T-helper 17 cell (primary cell): ENCODE measurements around the gene NHEJ1. TPM values are rescaled to one million over a fixed set of nuclear protein-coding genes. Genes with fewer than 3 reads are reported as not detected.

Experiments
- ATAC-seq: fragments of 150-1000 bp; cut with Tn5 transposase; 2 replicates; pipeline ENCODE4 v1.10.0; 2021; ENCODE audit warnings: mild to moderate bottlenecking, moderate library complexity
- DNase-seq, 3 donors: peaks; one replicate each; pipeline versions ENCODE4 v3.0.0 to v3.0.0-alpha.2; 2020 to 2021
- H3K9me3 ChIP-seq: one replicate; pipeline ENCODE4 v1.7.0; 2013; ENCODE audit warnings: low read length, mild to moderate bottlenecking; ENCODE audit not compliant: control insufficient read depth, poor library complexity, severe bottlenecking
- H3K27ac Mint-ChIP-seq: one replicate; pipeline ENCODE4 v1.8.0; 2022; ENCODE audit warnings: mild to moderate bottlenecking, moderate library complexity, mixed read lengths
- H3K27me3 Mint-ChIP-seq: one replicate; pipeline ENCODE4 v1.8.0; 2022; ENCODE audit warnings: mixed read lengths
- H3K36me3 Mint-ChIP-seq: one replicate; pipeline ENCODE4 v1.8.0; 2022; ENCODE audit warnings: low read depth, mixed read lengths
- H3K4me1 Mint-ChIP-seq: one replicate; pipeline ENCODE4 v1.8.0; 2022; ENCODE audit warnings: mild to moderate bottlenecking, mixed read lengths
- H3K4me3 Mint-ChIP-seq: one replicate; pipeline ENCODE4 v1.8.0; 2022; ENCODE audit warnings: mild to moderate bottlenecking, moderate library complexity, mixed read lengths
- total RNA-seq, 4 donors: library from RNA in 2 of 4; stranded (reverse) in 2 of 4; gene quantifications; one replicate each; pipeline ENCODE4 v1.2.3 and lab custom pipeline; 2022 to 2026

Gene NHEJ1
- total RNA-seq, 2 donors from 2014 or later: 11.8 to 15.2 TPM

DNA sequence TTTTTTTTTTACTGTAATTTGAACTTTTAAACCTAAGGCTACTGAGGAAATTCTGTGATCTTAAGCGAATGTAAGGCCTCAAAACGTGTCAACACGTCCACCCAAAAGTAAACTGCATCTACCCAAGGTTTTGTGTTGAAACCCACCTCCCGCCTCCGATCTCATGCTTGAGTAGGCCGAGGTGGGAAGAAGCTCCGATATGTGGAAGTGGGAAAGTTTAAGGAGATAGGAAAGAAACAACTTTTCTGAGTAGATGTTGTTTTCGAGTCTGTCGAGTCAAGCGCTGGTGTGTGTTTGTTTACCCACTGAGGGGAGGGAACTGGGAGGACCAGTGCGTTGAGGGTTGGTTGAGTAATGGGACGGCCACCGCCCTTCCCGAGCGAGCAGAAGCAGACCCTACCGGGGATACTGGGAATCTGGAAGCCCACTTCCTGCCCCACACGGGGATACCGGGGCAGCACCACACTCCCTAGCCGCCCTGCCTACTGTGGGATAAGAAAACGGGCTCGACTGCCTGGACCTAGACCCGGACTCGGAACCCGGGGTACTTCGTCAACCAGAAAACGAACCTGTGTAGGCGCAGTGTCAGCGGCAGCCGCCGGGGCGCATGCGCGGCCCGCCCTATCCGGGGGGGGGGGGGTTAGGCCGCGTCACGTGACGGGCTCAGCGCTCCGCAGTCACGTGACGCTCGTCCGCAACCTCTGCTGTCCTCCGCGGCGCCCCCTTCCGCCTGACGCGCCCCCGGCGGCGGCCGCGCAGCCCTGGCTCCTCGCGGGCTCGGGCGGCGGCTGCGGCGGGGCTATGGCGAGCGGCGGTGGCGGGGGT is 17.1 kb upstream of the NHEJ1 start, which contains the start of gene RETREG2:
Gene RETREG2 (plus strand): TSS at position 724 of the 825 bp plus-strand sequence. CDS start 78 bp downstream, at position 802.
- ATAC-seq: peak; percentile 70
- peaks cover 7% of the 10 kb centered on the region for H3K36me3 Mint-ChIP-seq
- peaks cover 47% of the 10 kb centered on the region for H3K4me1 Mint-ChIP-seq
- H3K27ac Mint-ChIP-seq: peak within 1 kb of the TSS; percentile 99
- peak within 1 kb of the TSS; percentile 94 for H3K4me3 Mint-ChIP-seq
- H3K27me3 Mint-ChIP-seq: no peaks in the 10 kb centered on the region
- no peaks in the 10 kb centered on the region for H3K9me3 ChIP-seq
- DNase-seq: peak; percentile 68 to 84 (median 79)

DNA sequence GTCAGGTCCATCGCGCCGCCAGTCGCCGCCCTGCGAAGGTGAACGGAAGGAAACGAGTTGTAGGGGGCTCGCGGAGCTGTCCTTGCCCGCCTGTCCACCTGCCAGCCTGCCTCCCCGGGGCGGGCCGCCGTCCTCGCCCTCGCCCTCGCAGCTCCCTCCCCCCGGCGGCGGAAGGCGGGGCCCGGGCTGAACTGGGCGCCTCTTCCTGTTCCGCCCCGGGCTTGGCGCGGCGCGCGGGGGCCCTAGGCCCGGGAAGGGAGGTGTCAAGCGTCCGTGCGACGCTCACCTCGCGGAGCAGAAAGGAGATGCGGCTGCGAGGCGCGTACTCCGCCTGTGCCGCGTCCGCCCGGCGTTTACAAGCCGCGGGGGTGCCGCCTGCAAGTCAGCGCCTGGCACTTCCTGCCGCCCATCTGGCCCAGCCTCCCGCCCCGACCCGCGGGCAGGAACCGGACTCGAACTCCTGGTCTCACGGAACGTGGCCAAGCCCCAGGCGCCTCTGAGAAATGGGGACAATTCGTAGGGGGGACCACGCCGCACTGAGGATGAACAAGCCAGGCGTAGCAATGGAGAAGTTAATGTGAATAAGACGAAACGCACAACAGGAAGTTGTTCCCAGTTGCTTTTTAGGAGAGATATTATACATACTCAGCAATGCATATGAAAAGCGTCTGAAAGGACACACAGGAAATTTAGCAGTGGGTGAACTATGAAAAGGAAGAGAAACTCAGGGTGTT is 16.4 kb upstream of the NHEJ1 start, which contains the start of gene CNPPD1:
Gene CNPPD1 (minus strand): TSS at position 108 of the 734 bp plus-strand sequence. CDS start 97 bp downstream, at position 11.
- Mint-ChIP-seq H3K27ac (peak within 1 kb of the TSS; percentile 99), H3K4me1 (peaks cover 46% of the 10 kb centered on the region), H3K4me3 (peak within 1 kb of the TSS; percentile 93), H3K36me3 (peaks cover 7% of the 10 kb centered on the region), H3K27me3 (no peaks in the 10 kb centered on the region)
- peak; percentile 83 to 88 (median 85) for DNase-seq
- ATAC-seq: peak; percentile 79
- no peaks in the 10 kb centered on the region for H3K9me3 ChIP-seq

DNA sequence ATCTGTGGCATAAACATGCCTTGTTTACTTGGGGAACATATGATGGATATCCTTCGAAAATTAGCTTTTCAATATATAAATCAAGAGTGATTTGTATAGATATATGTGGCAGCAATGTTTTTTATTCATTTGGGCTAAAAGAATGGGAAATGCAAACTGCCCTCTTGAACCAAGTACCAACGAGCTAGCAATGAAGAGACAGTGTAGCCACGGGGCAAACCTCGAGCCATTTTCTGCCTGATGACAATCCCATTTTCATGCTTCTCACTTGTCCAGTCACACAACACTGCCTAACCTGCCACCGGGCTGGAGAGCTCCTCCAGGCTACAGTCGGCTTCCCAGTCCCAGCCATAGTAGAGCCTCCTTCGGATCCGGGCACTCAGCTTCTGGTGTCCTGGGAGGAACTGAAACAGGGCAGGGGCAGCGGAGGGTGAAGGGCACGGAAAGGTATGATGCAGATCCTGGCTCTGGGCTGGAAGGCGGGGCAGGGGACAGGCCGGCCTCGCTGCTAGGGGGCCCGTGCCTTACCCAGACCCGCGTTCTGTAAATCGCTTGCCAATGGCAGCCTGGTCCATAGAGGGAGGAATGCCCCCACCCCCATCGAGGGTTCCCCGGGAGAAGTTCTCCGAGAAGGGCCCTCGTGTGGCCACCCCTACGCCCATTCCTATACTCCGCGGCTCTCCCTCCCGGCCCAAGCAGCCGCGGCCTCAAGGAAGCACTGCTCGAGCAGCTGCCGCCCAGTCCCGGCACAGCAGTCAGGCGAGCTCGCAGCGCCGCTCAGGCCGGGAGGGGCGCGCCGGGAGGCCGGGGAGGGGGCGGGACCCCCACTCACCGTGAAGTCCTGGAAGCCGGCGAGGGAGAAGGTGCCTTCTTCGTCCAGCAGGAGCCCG is 15.6 kb upstream of the NHEJ1 start:
- DNase-seq: peak in 1 of 3 donors; percentile 36
- peak overlapping the region; percentile 93 for H3K4me3 Mint-ChIP-seq
- peak overlapping the region; percentile 79 for H3K27ac Mint-ChIP-seq
- peaks cover 44% of the 10 kb centered on the region for H3K4me1 Mint-ChIP-seq
- ATAC-seq: peak; percentile 14
- peaks cover 7% of the 10 kb centered on the region for H3K36me3 Mint-ChIP-seq
- no peaks in the 10 kb centered on the region for H3K27me3 Mint-ChIP-seq
- H3K9me3 ChIP-seq: no peaks in the 10 kb centered on the region

DNA sequence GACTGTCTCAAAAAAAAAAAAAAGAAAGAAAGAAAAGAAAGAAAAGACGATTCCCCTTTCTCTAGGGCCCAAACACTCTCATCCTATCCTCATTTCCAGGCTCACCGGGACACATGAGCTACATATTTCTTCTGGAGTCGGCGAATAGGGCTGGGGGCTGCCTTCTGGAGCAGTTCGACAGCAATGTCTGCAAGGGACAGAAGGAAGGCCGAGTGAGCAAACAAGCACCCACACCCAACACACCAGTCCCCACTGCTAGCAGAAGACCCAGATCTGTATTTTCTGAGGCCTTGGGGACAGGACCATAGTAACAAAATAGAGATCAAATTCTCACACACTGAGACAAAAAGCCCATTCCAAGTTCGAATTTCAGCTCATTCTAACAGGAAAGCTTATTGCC is 14.9 kb upstream of the NHEJ1 start:
- peaks cover 7% of the 10 kb centered on the region for H3K36me3 Mint-ChIP-seq
- H3K9me3 ChIP-seq: no peaks in the 10 kb centered on the region
- H3K27ac Mint-ChIP-seq: peak overlapping the region; percentile 79
- DNase-seq: no peak
- H3K27me3 Mint-ChIP-seq: no peaks in the 10 kb centered on the region
- peak overlapping the region; percentile 93 for H3K4me3 Mint-ChIP-seq
- no peak for ATAC-seq
- H3K4me1 Mint-ChIP-seq: peaks cover 40% of the 10 kb centered on the region

DNA sequence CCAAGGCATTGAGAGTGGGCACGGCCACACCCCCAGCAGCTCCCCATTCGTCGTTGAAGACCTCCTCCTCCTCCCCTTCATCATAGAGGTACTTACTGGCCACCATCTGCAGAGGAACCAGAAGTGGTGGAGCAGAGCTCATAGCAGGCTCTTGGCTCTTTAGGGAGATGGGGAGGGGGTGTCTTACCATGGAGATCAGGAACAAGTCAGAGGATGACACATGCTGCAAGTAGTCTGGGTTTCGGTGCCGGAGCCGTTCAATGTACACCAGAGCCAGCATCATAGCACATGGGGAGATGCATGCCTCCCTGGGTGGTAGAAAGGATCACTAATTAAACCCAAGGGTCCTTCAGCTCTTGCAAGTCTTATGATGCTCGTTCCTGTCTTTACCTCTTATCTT is 14.2 kb upstream of the NHEJ1 start:
- Mint-ChIP-seq H3K27ac (peak overlapping the region; percentile 91), H3K4me1 (peaks cover 40% of the 10 kb centered on the region), H3K36me3 (peaks cover 7% of the 10 kb centered on the region), H3K4me3 (peak overlapping the region; percentile 93), H3K27me3 (no peaks in the 10 kb centered on the region)
- DNase-seq (no peak), ATAC-seq (no peak)
- no peaks in the 10 kb centered on the region for H3K9me3 ChIP-seq

DNA sequence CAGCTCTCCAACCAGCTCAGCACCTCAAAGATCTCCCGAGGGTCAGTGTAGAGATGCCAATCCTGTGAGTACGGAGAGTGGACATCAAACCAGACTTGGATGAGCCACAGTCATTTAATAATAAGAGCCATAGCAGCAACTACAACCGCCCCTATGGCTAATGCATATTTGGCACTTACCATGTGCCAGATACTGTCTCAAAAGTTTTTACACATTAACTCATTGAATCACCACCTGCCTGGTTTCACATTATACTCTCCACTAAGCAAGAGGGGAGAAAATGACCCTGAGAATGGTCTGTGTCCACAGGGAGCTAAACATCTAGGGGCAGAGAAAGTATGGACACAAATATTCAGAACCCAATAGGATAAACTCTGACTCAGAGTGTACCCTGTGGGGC is 13.5 kb upstream of the NHEJ1 start:
- no peak for DNase-seq
- peak overlapping the region; percentile 73 for H3K4me3 Mint-ChIP-seq
- H3K27ac Mint-ChIP-seq: peak overlapping the region; percentile 91
- no peaks in the 10 kb centered on the region for H3K9me3 ChIP-seq
- ATAC-seq: no peak
- H3K4me1 Mint-ChIP-seq: peaks cover 36% of the 10 kb centered on the region
- H3K36me3 Mint-ChIP-seq: peaks cover 7% of the 10 kb centered on the region
- H3K27me3 Mint-ChIP-seq: no peaks in the 10 kb centered on the region

DNA sequence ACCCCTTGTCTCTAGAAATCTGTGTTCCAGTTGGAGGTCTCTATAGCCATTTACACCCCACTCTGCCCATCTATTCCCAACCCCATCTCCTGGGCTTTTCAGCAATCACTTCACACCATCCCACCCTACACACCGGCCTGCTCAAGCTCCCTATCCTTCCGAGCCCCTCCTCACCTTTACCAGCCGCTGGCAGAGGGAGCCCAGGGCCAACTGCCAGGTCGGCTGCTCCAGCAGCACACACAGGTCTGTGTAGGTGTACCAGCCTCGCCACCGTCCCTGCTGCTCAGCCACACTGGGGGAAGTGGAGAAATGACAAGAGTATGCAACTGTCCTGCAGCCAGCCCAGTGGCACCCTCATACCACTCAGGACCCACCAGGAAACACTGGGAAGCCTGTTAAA is 12.6 kb upstream of the NHEJ1 start:
- H3K27ac Mint-ChIP-seq: peak overlapping the region; percentile 45
- H3K4me1 Mint-ChIP-seq: peaks cover 31% of the 10 kb centered on the region

DNA sequence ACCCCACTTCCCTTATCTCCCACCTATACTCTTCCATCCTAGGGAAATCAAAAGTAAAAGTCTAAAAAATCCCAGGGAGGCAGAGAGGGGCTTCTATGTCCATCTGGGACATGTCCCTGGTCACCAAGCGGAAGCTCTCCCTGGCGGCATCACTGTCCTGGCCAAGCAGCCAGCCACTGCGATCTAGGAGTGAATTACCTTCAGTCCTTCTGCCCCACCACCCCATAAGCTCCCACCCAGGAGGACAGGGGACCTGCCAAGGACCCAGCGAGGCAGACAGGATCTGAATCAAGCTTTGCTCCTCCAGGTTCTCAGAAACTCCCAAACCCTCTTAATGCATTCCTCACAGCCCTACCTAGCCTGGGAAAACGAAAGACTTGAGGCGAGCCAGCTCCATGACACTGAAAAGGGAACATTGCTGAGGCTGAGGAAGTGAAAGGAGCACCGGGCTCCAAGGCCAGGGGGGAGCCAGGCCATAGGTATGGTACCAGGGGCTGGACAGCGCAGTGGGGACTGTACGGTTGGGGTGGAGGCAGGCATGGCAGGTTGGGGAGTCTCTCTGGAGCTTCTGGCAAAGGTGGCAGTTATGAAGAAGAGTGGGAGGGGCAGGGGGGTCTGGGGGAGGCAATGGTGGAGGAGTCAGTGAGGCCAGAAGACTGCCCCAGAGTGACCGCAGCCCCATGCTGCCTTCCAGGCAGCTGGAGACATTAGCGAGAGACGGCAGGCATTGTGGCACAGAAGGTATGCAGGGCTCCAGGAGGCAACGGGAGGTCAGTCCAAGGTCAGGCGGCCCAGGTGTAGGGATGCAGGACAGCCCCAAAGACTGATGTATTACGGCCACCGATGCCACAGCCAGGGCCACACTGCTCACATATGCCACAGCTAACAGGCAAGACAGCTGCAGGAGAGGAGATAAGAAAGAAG is 11.9 kb upstream of the NHEJ1 start:
- peak overlapping the region; percentile 45 for H3K27ac Mint-ChIP-seq
- ATAC-seq: no peak
- no peaks in the 10 kb centered on the region for H3K9me3 ChIP-seq
- peaks cover 31% of the 10 kb centered on the region for H3K4me1 Mint-ChIP-seq
- H3K4me3 Mint-ChIP-seq: no peak overlapping the region
- peaks cover 7% of the 10 kb centered on the region for H3K36me3 Mint-ChIP-seq
- H3K27me3 Mint-ChIP-seq: no peaks in the 10 kb centered on the region
- DNase-seq: no peak

More for the DNA sequence above, 12.6 kb upstream of the NHEJ1 start:
- DNase-seq (no peak), ATAC-seq (no peak)
- H3K4me3 Mint-ChIP-seq: no peak overlapping the region
- no peaks in the 10 kb centered on the region for H3K27me3 Mint-ChIP-seq
- peaks cover 7% of the 10 kb centered on the region for H3K36me3 Mint-ChIP-seq
- H3K9me3 ChIP-seq: no peaks in the 10 kb centered on the region

DNA sequence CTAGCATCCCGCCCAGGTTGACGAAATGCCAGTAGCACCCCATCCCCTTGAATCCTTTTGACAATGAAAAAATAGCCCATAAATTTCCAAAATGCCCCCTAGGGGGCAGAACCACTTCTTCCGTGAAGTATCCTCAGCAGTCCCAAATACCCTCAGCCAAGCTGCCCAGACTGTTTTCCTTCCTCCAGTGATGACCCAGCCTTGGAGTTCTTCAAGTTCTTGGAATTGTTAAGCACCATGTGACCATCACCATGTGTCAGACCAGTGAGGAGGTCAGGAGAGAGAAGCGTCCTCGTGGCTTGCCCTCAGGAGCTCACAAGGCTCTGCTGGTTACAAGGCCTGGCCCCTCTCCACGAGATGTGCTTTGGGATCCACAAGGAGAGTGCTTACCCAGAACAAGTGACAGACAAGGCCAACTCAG is 10.6 kb upstream of the NHEJ1 start:
- H3K36me3 Mint-ChIP-seq: peaks cover 7% of the 10 kb centered on the region
- DNase-seq: peak in 1 of 3 donors; percentile 15
- no peaks in the 10 kb centered on the region for H3K9me3 ChIP-seq
- H3K27me3 Mint-ChIP-seq: no peaks in the 10 kb centered on the region
- peaks cover 26% of the 10 kb centered on the region for H3K4me1 Mint-ChIP-seq
- H3K4me3 Mint-ChIP-seq: peak overlapping the region; percentile 47
- peak; percentile 66 for ATAC-seq
- H3K27ac Mint-ChIP-seq: no peak overlapping the region

DNA sequence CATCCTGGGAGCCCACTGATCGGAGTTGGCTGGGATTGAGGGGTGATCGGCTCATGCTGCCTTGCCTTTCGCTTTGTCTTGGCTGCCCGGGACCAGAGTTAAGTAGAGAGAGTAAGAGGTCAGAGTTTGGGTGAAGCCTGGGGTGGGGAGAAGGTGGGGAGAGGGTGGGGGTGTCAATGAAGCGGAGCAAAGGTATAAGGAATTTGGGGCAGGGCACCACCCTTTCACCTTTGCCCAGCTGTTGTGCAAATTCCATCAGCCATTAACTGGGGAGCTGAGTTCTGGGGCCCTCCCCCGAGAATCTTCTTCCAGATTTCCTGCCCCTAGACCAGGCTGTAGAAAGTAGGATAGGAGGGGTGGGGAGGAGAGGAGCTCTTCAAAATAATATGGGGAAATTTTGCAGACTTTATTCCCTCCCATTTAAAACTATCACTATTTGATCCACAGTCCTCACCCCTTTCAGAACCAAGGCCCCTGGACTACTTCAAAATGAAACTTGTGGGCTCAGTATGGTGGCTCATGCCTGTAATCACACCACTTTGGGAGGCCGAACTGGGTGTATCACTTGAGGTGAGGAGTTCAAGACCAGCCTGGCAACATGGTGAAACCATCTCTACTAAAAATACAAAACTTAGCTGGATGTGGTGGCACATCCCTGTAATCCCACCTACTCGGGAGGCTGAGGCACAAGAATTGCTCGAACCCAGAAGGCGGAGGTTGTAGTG is 9.5 kb upstream of the NHEJ1 start, which contains the start of gene SLC23A3:
Gene SLC23A3 (minus strand): TSS at position 100 of the 725 bp plus-strand sequence. CDS start 45 bp downstream, at position 55.
- Mint-ChIP-seq H3K36me3 (peaks cover 7% of the 10 kb centered on the region), H3K4me3 (no peak within 1 kb of the TSS), H3K27ac (peak within 1 kb of the TSS; percentile 11), H3K27me3 (no peaks in the 10 kb centered on the region), H3K4me1 (peaks cover 20% of the 10 kb centered on the region)
- DNase-seq: no peak
- no peaks in the 10 kb centered on the region for H3K9me3 ChIP-seq
- ATAC-seq: no peak

DNA sequence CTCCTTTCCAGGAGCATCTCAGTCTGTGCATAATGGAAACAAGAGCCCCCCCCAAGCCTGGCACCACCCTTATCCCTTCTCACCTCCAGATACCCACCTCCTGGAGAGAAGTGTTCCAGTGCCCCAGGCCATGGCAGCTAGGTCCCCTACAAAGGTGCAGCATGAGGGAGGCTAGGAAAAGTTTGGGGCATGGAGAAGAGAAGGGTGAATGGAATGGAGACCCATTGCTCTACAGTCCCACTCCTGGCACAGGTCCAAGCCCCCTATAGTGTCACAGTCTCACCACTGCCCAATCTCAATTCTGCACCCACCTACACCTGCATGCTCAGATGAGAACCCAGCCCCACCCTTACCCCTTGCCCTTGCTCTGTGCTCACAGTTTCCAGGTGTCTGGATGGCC is 8.3 kb upstream of the NHEJ1 start:
- DNase-seq: no peak
- no peak overlapping the region for H3K4me3 Mint-ChIP-seq
- no peaks in the 10 kb centered on the region for H3K27me3 Mint-ChIP-seq
- ATAC-seq: no peak
- no peaks in the 10 kb centered on the region for H3K9me3 ChIP-seq
- H3K4me1 Mint-ChIP-seq: peaks cover 13% of the 10 kb centered on the region
- no peak overlapping the region for H3K27ac Mint-ChIP-seq
- peaks cover under 1% of the 10 kb centered on the region for H3K36me3 Mint-ChIP-seq
